HG02610 (cell line): ENCODE results near the gene SPDEF.

Source experiments
- ATAC-seq: cut with Tn5 transposase; IDR thresholded peaks from one replicate; pipeline ENCODE4 v1.9.1; 2021; ENCODE audit warnings: mild to moderate bottlenecking, moderate library complexity; ENCODE audit not compliant: unreplicated experiment

SPDEF gene

DNA sequence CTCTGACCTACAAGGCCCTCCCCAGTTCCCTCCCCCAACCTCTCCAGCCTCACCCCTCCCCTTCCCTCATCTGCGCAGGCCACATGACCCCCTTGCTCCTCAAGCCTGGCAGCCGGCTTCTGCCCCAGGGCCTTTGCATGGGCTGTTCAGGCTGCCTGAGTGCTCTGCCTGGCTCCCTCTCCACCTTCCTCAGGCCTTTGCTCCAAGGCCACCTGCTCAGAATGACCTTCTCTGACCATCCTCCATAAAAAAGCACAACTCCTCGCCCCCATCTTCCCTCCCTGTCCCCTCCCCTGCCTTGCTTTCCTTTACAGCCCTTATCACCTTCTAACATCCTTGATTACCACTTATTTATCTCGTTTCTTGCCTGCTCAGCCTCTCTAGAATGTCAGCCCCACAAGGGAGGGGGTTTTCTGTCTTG is 38.7 kb downstream of the SPDEF start:
- ATAC-seq = no peak

DNA sequence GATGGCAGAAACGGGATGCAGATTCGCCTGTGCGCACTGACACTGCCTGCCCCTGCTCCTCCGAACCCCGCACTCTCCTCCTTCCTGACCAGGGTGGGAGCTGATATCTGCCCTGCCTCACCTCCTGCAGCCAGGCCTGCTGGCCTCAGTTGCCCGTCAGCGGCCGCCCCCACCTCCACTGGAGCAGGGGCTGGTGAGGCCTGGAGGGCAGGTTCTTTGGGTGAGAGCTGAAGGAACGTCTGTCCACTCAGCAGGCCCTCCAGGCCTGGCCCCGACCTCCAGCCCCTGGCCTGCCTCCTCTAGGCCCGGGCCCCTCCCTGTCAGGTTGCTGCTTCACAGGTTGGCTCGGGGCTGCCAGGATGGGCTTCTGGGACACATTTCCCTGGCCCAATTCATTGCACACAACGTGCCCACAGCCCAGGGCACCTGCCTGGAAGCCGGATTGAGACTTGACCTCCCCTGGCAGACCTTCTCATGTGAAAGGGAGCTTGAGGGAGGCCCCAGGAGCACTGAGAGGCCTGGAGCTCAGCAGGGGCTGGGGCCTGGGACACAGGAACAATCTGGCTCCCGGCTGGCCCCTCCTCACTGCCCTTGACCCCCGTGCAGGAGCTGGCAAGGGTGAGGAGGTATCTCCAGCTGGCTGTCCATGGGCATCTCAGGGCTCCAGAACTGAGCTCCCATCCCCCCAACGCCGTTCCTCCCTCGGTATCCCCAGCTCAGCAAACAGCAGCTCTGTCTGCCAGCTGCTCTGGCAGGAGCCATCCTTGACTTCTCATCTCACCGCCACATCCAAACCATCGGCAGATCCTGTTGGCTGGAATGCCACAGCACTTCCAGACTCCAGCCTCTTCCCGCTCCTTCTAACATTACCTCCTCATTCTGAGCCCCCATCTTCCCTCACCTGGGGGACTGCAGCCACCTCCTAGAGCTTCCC is 39.5 kb downstream of the SPDEF start:
- no peak for ATAC-seq

GRCh38 chr6:34515473-34516387 is 40.4 kb downstream of the SPDEF start:
- ATAC-seq = no peak

DNA sequence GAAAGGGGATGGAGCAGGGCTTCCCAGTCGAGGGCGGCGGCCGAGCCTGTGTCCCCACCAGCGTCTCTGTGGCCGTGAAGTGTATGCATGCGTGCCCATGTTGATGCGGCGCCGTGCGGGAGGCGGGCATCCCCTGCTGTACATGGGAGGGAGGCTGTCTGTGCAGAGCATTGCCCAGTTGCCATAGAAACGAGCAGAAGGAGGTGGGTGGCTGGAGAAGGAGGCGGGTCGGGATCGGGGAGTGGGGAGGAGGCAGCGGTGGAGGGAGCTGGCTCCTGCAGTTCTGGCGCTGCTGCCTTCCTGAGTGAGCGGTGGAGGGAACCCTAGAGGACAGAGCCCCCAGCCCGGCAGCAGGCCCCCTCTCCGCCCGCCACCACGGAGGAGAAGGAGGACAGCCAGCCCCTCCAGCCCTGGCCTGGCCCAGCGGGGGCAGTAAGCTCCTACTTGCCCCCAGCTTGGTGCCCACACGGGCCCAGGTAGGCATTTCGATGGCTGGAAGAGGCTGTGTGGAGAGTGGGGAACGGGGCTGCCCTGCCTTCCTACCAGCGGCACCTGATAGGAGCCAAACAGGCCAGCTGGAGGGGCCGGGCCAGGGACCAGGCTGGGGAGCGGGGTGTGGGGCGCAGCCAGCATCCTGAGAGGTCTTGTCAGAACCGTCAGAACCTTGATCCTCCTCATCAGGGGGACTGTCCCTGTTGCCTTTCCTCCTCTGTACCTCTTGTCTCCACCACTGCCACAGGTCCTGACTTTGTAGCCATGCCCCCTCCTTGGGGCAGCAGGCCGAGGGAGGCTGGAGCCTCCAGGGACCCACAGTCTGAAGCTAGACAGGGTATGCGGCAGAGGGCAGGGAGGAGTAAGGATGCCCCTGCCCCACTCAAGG is 41.3 kb downstream of the SPDEF start:
- ATAC-seq = no peak

GRCh38 chr6:34514112-34514511 is 42.0 kb downstream of the SPDEF start:
- no peak for ATAC-seq

- ATAC-seq = no peak
These were observed 42.5 kb downstream of the SPDEF start for GRCh38 chr6:34513646-34514045.

DNA sequence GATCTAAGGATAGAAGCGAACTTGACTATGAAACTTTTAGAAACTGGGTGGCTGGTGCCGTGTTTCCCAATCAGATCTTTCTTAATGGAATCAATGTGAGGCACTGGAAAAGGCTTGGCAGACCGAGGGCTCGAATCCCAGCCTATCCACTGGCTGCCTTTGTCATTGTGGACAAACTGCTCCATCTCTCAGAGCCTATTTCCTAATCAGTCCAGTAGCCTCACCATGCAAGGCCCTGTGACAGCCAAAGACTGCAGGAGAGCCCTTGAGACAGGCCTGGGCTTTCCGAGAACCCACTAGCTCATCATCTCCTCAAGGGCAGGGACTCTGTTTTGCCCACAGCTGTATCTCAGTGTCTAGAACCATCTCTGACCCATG is 43.4 kb downstream of the SPDEF start:
- ATAC-seq = no peak

DNA sequence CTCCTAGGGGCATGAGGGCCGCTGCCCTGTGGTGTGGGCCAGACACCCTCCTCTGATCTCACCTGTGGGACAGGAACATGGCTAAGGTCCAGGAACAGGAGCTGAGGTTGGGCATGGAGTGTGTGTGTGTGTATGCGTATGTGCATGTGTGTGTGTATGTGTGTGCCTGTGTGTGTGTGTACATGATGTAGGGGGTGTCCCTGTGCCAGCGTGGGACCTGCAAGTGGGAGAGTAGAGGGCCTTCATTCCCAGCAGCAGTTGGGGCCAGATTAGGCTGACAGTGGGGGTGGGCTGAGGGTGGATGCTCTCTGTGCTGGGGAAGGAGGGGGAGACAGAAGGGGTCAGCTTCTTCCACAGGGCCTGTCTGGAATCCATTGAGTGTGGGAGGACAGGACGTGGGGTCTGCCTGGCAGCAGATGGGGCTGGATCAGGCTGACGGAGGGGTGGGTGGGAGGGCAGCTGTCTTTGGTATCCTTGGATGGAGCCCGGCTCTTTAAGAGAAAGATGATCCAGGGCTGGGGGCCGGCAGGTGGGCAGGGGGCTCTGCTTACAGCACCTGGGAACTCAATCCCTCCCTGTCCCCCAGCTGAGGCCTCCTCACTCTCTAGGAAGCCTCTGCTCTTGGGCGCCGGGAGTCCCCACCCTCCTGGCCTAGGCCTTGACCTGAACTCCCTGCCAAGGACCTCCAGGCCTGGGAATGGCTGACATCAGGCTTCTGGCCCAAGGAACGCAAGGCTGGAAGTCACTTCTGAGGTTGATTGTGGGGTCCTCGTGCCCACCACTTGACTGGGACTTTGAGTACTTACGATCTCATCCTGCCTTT is 44.0 kb downstream of the SPDEF start:
- no peak for ATAC-seq

DNA sequence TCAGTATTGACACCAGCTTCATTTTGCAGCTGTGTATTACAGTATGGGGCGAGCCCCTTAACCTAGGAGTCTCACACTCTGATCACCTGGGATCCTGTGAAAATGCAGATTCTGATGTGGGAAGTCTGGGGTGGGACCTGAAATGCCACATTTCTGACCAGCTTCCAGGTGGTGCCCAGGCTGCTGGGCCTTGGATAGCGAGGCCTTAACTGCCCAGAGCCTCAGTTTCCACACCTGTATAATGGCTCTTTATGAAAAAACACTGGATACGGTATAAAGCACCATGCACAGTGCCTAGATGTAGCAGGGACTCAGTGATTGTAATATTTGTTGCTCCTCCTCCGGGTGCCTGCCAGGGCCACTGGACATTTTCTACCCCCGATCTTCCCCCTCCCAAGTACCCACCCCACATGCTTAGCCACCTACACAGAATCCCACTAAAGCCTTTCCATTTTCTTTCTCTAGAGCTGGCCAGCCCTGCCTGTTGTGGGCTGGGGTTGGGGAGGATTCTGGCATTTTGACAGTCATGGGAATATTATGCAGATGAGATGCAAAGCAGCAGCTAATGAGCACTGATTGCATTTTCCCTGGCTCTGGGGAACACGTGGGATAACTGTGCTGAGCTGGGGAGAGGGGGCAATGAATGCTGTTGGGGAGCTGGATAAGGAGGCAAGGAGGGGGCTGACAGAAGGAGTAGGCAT is 44.8 kb downstream of the SPDEF start:
- no peak for ATAC-seq

- no peak for ATAC-seq
These were observed 45.8 kb downstream of the SPDEF start for GRCh38 chr6:34510299-34510698.

- no peak for ATAC-seq
These were observed 46.3 kb downstream of the SPDEF start for GRCh38 chr6:34509782-34510181.

DNA sequence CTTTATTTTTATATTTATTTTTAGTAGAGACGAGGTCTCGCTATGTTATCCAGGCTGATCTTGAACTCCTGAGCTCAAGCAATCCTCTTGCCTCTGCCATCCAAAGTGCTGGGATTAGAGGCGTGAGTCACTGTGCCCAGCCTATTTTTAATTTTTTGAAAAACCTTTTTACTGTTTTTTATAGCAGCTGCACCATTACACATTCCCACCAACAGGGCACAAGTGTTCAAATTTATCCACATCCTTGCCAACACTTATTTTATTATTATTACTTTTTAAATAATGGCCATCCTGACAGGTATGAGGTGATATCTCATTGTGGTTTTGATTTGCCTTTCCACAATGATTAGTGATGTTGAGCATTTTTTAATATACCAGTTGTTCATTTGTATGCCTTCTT is 47.7 kb downstream of the SPDEF start:
- ATAC-seq = no peak

DNA sequence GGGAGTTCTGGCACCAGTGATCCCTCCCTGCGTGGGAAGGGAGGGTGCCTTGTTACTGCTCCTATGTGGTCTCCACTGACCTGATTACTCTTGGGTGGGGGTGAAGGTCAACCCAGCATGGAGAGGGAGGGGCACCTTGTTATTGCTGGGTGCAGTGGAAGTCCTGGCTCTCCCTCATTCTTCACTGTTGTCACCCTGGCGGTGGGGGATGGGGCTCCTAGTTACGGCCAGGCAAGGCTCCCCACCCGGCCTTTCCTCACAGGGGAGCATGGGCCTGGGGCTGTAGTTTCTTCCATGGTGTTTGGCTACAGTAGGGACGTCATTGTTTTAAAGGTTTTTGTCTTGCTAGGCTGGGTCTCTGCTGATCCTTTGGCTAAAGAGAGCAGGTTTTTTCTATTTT is 49.4 kb downstream of the SPDEF start:
- ATAC-seq = no peak

DNA sequence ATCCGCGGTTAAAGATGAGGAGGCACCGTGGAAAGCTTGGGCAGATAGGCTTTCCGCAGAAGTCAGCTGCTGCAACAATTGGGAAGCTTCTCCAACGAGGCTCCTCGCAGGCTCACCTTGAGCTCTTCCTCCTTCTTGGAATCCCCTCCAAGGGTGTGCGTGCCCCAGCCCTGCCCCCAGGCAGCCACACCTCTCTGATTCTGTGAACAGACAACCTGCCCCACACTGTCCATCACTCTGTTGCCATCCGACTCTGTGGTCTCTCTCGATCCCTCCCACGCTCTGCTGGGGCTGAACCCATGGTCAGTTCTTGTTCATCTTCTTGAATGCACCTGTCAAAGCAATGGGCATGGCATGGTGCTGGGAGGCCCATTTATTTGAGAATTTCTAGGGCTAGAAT is 58.7 kb downstream of the SPDEF start:
- ATAC-seq = no peak

- no peak for ATAC-seq
These were observed 59.9 kb downstream of the SPDEF start for GRCh38 chr6:34496103-34496685.

GRCh38 chr6:34494973-34495372 is 61.2 kb downstream of the SPDEF start:
- no peak for ATAC-seq

GRCh38 chr6:34493344-34493743 is 62.8 kb downstream of the SPDEF start:
- ATAC-seq = no peak

DNA sequence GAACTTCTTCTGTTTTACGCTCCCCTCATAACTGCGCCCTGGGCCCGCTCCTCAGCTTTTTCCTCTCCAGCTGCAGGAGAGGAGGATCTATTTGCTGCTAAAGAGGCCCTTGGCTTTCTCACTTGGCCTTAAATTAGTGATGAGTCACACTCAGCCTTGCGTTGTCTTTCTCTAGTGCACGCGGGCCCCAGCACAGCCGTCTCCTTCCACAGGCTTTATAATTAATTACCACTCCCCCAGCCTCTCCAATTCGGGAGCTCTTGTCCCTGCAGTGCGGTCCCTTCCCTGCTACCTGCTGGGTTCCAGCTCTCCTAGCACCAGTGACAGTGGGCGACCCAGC is 65.1 kb downstream of the SPDEF start:
- ATAC-seq = no peak
